CD4-positive, alpha-beta T cell treated with Interleukin-10 for 1 hour (primary cell): ENCODE data around the gene ZNF112.
"Not testable (repeated sequence)": the region's sequence is repeated elsewhere in the genome, so short reads cannot be mapped to it uniquely, and the experiment has no call there.

Experiments
- DNase-seq: peaks from one replicate; pipeline ENCODE4 v3.0.0-alpha.2; 2020

ZNF112 gene

GRCh38 chr19:44356383-44357111 is at the start of gene ZNF112:
Gene ZNF112, minus strand, starts transcription at chr19:44356680. Its CDS starts 16,141 bp downstream, at chr19:44340539.
- peak; percentile 1 for DNase-seq

- peak; percentile 78 for DNase-seq
Observed at GRCh38 chr19:44401139-44402115, 44.9 kb upstream of the ZNF112 start, which contains the start of gene ZNF285. Gene ZNF285, minus strand, starts transcription at chr19:44401608. Its CDS starts 4,395 bp downstream, at chr19:44397213.

- not testable (repeated sequence) for DNase-seq
Observed at GRCh38 chr19:44389268-44389667, 32.8 kb upstream of the ZNF112 start.

GRCh38 chr19:44374789-44375188 is 18.3 kb upstream of the ZNF112 start:
- no peak for DNase-seq

- DNase-seq = no peak
Observed at GRCh38 chr19:44371815-44372480, 15.5 kb upstream of the ZNF112 start.

GRCh38 chr19:44367024-44367423 is 10.5 kb upstream of the ZNF112 start:
- no peak for DNase-seq

- no peak for DNase-seq
Observed at GRCh38 chr19:44346556-44346955, 9.9 kb downstream of the ZNF112 start.

GRCh38 chr19:44345959-44346358 is 10.5 kb downstream of the ZNF112 start:
- DNase-seq = no peak

GRCh38 chr19:44344255-44344654 is 12.2 kb downstream of the ZNF112 start:
- no peak for DNase-seq

GRCh38 chr19:44341794-44342193 is 14.7 kb downstream of the ZNF112 start:
- no peak for DNase-seq

- DNase-seq = not testable (repeated sequence)
Observed at GRCh38 chr19:44334639-44335038, 21.8 kb downstream of the ZNF112 start.

- no peak for DNase-seq
Observed at GRCh38 chr19:44332145-44332544, 24.3 kb downstream of the ZNF112 start.

GRCh38 chr19:44315883-44316282 is 40.6 kb downstream of the ZNF112 start:
- DNase-seq = no peak

GRCh38 chr19:44313231-44313630 is 43.2 kb downstream of the ZNF112 start:
- DNase-seq = no peak

- DNase-seq = no peak
Observed at GRCh38 chr19:44308011-44308410, 48.5 kb downstream of the ZNF112 start.

GRCh38 chr19:44306283-44306682 is 50.2 kb downstream of the ZNF112 start:
- no peak for DNase-seq

GRCh38 chr19:44305457-44305856 is 51.0 kb downstream of the ZNF112 start:
- DNase-seq = no peak

- peak; percentile 82 for DNase-seq
Observed at GRCh38 chr19:44304659-44305193, 51.8 kb downstream of the ZNF112 start, which contains the start of gene ZNF235. Gene ZNF235, minus strand, starts transcription at chr19:44305025. Its CDS starts 1,621 bp downstream, at chr19:44303404.

- no peak for DNase-seq
Observed at GRCh38 chr19:44303976-44304568, 52.4 kb downstream of the ZNF112 start.

GRCh38 chr19:44303320-44303719 is 53.2 kb downstream of the ZNF112 start:
- no peak for DNase-seq

GRCh38 chr19:44284968-44285367 is 71.5 kb downstream of the ZNF112 start:
- DNase-seq = no peak

GRCh38 chr19:44282846-44283245 is 73.6 kb downstream of the ZNF112 start:
- DNase-seq = no peak
